Natural killer cell treated with Interleukin-12 subunit alpha and Interleukin-12 subunit beta and Interleukin-15 and Interleukin-18, amount 100 ng/mL, for 72 hours (primary cell): ENCODE data around the gene SLC6A4. TPM values are rescaled to one million over a fixed set of nuclear protein-coding genes. Genes with fewer than 3 reads are reported as not detected.
"Not testable (repeated sequence)": the region's sequence is repeated elsewhere in the genome, so short reads cannot be mapped to it uniquely, and the experiment has no call there.

Experiments used
- ATAC-seq, 2 donors: fragments of 150-1000 bp; cut with Tn5 transposase in 1 of 2; sonication (Bioruptor Pico), chemical (Tn5 transposase) in 1 of 2; 2 replicates each; pipeline ENCODE4 v1.10.0; 2021
- DNase-seq: peaks from one replicate; pipeline ENCODE4 v3.0.0; 2022; ENCODE audit warnings: low spot score
- H3K27ac Mint-ChIP-seq, 2 donors: 1 replicate in 1 of 2; 2 replicates in 1 of 2; pipeline ENCODE4 v1.8.0; 2022; ENCODE audit warnings: mixed read lengths in 2 of 2, mild to moderate bottlenecking in 1 of 2, moderate library complexity in 1 of 2
- H3K27me3 Mint-ChIP-seq, 2 donors: 1 replicate in 1 of 2; 2 replicates in 1 of 2; pipeline ENCODE4 v1.8.0; 2022; ENCODE audit warnings: mixed read lengths in 2 of 2
- H3K36me3 Mint-ChIP-seq: one replicate; pipeline ENCODE4 v1.8.0; 2022; ENCODE audit warnings: mixed read lengths
- H3K4me1 Mint-ChIP-seq, 2 donors: 1 replicate in 1 of 2; 2 replicates in 1 of 2; pipeline ENCODE4 v1.8.0; 2022; ENCODE audit warnings: low read depth in 2 of 2, mixed read lengths in 2 of 2, mild to moderate bottlenecking in 1 of 2
- H3K4me3 Mint-ChIP-seq: one replicate; pipeline ENCODE4 v1.8.0; 2022; ENCODE audit warnings: mixed read lengths
- H3K9me3 Mint-ChIP-seq: 2 replicates; pipeline ENCODE4 v1.8.0; 2022; ENCODE audit warnings: mixed read lengths
- total RNA-seq, 2 donors: library from RNA; stranded (reverse); gene quantifications; one replicate each; pipeline ENCODE4 v1.2.3, GENCODE V29; 2022

Gene SLC6A4
- total RNA-seq, 2 donors from 2014 or later = 0.12 TPM; not detected in 1

DNA sequence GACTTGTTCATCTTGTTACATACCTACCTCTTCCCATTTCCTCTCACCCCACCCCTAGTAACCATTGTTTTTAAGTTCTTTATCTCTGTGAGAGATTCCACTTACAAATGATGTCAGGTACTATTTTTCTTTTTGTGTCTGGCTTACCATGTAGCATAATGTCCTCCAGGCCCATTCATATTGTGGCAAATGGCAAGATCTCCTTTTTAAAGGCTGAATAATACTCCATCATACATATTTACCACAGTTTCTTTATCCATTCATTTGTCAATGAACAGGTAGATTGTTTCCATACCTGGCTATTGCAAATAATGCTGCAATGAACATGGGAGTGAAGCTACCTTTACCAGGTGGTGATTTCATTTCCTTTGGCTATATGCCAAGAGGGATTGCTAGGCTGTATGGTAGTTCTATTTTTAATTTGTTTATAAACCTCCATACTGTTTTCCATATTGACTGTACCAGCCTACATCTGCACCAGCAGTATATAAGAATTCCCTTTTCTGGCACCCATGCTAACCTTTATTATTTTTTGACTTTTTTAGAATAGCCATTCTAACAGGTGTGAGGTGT lies 65.0 kb downstream of the SLC6A4 start:
- Mint-ChIP-seq H3K27ac (no peak overlapping the region), H3K36me3 (peaks cover 4% of the 10 kb centered on the region), H3K4me1 (peaks cover 20 to 32% of the 10 kb centered on the region in 2 donors), H3K9me3 (no peaks in the 10 kb centered on the region), H3K4me3 (no peak overlapping the region), H3K27me3 (no peaks in the 10 kb centered on the region)
- DNase-seq (no peak), ATAC-seq (no peak)

DNA sequence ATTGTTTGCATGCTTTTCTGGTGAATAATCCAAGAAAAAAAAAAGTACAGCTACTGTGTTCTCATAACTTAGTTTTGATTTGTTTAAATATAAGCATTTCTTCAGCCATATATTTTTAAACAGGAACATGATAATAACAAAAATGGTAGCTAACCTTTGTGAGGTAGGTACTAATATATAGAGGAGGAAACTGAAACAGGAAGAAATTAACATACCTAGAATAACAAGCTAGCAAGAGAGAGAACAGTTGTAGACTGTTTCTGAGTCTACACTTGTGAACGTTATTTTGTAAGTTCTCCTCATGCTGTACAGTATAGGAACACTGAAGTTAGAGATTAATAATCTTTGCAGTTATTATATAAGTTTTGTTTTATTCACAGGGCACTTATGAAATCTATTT lies 69.5 kb downstream of the SLC6A4 start:
- H3K4me3 Mint-ChIP-seq = no peak overlapping the region
- ATAC-seq (no peak), DNase-seq (no peak)
- no peaks in the 10 kb centered on the region for H3K27me3 Mint-ChIP-seq
- H3K36me3 Mint-ChIP-seq = peaks cover 4% of the 10 kb centered on the region
- no peak overlapping the region for H3K27ac Mint-ChIP-seq
- no peaks in the 10 kb centered on the region for H3K9me3 Mint-ChIP-seq
- peaks cover 2 to 15% of the 10 kb centered on the region in 2 donors for H3K4me1 Mint-ChIP-seq

DNA sequence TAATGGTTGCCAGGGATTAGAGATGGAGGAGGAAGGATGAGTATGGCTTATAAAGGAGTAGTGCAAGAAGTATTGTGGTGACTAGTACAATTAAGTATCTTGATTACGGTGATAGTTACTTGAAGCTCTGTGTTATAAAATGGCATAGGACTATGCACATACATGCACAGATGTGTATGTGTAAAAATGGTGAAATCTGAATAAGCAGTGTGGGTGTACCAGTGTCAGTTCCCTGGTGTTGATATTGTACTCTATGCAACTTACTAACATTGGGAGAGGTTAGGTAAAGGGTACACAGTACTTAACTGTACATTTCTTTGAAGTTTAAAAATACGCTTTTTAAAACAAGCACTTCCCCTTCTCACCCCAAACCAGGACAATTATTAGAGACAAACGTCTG lies 70.3 kb downstream of the SLC6A4 start:
- Mint-ChIP-seq H3K27me3 (no peaks in the 10 kb centered on the region), H3K9me3 (no peaks in the 10 kb centered on the region), H3K4me3 (no peak overlapping the region), H3K27ac (no peak overlapping the region), H3K36me3 (peaks cover 9% of the 10 kb centered on the region), H3K4me1 (peaks cover 0 to 15% of the 10 kb centered on the region in 2 donors)
- ATAC-seq (no peak), DNase-seq (no peak)

DNA sequence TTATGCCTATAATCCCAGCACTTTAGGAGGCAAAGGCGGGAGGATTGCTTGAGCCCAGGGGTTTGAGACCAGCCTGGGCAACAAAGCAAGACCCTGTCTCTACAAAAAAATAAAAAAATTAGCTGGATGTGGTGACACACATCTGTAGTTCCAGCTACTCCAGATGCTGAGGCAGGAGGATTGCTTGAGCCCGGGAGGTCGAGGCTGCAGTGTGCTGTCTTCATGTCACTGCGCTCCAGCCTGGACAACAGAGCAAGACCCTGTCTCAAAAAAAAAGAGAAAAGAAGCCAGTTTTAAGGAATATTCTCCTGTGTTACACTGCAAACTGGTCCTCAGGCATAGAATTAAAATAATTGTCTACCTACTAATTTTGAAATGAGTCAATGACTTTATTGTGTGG lies 71.0 kb downstream of the SLC6A4 start:
- ATAC-seq = no peak
- Mint-ChIP-seq H3K36me3 (peaks cover 10% of the 10 kb centered on the region), H3K9me3 (no peaks in the 10 kb centered on the region), H3K4me1 (peaks cover 0 to 18% of the 10 kb centered on the region in 2 donors), H3K27me3 (no peaks in the 10 kb centered on the region), H3K4me3 (no peak overlapping the region), H3K27ac (no peak overlapping the region)
- no peak for DNase-seq

DNA sequence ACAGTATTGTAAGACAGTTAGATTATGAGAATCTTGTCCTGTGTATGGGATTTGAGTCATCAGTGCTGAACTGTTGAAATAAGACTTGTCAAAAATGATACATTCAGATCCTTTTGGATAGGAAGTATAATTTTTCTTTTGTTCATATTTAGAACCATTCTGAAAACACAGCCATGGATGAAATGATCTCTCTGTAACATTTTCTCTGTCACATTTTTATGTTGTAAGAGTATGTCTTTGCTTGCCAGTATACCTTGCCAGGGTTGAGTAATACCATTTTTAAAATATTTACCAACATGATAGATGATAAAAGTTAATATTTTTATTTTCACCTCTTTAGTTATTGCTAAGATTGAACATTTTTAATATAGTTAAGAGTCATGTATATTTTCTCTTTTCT lies 73.9 kb downstream of the SLC6A4 start:
- DNase-seq (no peak), ATAC-seq (no peak)
- H3K36me3 Mint-ChIP-seq = peaks cover 17% of the 10 kb centered on the region
- H3K4me3 Mint-ChIP-seq = no peak overlapping the region
- H3K9me3 Mint-ChIP-seq = no peaks in the 10 kb centered on the region
- peaks cover 24 to 30% of the 10 kb centered on the region in 2 donors for H3K4me1 Mint-ChIP-seq
- H3K27ac Mint-ChIP-seq = no peak overlapping the region
- no peaks in the 10 kb centered on the region for H3K27me3 Mint-ChIP-seq

DNA sequence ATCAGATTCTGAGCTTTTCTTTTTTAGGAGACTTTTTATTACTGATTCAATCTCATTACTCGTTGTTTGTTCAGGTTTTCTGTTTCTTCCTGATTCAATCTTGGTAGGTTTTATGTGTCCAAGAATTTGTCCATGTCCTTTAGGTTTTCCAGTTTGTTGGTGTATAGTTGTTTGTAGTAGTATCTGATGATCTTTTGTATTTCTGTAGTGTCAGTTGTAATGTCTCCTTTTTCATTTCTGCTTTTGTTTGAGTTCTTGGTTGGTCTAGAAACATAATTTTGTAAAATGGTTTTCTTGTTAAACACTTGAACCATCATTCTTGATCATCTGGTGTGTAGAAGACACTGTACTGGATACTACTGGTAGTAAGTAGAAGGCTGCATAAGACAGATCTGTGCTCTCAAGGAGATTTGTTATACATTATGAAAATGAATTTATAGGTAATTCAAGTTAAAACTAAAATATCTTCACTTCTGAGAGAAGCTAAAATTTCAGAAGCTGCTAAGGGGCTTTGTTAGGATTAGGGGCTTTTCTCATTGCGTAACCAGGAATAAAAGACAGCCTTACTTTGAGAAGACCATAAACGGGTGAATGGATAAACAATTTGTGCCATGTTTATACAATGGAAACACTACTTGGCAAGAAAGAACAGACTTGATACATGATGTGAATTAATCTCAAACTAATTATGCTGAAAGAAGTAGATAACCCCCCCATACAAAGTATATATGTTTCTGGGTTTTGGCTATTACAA lies 74.9 kb downstream of the SLC6A4 start:
- DNase-seq (no peak), ATAC-seq (no peak)
- H3K9me3 Mint-ChIP-seq = no peaks in the 10 kb centered on the region
- H3K27ac Mint-ChIP-seq = no peak overlapping the region
- peaks cover 17% of the 10 kb centered on the region for H3K36me3 Mint-ChIP-seq
- no peaks in the 10 kb centered on the region for H3K27me3 Mint-ChIP-seq
- H3K4me3 Mint-ChIP-seq = no peak overlapping the region
- H3K4me1 Mint-ChIP-seq = peaks cover 24 to 33% of the 10 kb centered on the region in 2 donors

DNA sequence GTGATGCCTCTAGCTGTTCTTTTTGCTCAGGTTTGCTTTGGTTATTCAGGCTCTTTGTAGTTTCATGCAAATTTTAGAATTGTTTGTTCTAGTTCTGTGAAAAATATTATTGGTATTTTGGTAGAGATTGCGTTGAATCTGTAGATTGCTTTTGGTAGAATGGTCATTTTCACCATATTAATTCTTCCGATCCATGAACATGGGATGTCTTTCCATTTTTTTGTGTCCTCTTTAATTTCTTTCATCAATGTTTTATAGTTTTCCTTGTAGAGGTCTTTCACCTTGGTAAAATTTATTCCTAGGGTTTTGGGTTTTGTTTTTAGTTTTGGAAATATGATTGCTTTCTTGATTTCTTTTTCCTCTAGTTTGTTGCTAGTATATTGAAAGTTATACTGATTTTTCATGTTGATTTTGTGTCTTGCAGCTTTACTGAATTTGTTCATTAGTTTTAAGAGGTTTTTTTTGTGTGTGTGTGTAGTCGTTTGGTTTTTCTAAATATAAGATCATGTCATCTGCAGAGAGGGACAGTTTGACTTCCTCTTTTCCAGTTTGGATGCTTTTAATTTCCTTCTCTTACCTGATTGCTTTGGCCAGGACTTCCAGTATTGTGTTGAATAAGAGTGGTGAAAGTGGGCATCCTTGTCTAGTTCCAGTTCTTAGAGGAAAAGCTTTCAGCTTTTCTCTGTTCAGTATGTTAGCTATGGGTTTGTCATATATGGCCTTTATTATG lies 76.4 kb downstream of the SLC6A4 start:
- H3K4me3 Mint-ChIP-seq = no peak overlapping the region

DNA sequence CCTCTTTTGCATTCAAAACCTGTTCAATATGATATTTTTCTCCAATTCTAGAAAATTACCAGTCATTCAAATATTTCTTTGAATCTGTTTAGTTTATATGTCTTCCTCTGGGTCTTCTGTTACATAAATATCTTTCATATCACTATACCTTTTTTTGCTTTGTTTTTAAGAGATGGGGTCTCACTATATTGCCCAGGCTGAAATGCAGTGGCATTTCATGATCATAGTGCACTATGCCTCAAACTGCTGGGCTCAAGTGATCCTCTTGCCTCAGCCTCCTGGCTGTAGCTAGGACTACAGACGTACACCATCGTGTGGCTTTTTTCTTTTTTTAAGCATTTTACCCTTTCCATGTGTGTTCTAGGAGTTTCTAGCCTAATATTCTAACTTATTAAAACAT lies 80.1 kb downstream of the SLC6A4 start:
- Mint-ChIP-seq H3K27ac (no peak overlapping the region), H3K4me1 (peaks cover 33% of the 10 kb centered on the region in 2 donors), H3K36me3 (peaks cover 14% of the 10 kb centered on the region), H3K27me3 (no peaks in the 10 kb centered on the region), H3K4me3 (no peak overlapping the region), H3K9me3 (no peaks in the 10 kb centered on the region)
- no peak for ATAC-seq
- no peak for DNase-seq

More for the DNA sequence above, 76.4 kb downstream of the SLC6A4 start:
- Mint-ChIP-seq H3K9me3 (no peaks in the 10 kb centered on the region), H3K36me3 (peaks cover 16% of the 10 kb centered on the region), H3K27ac (no peak overlapping the region), H3K4me1 (peaks cover 24 to 29% of the 10 kb centered on the region in 2 donors), H3K27me3 (no peaks in the 10 kb centered on the region)
- DNase-seq = no peak
- ATAC-seq = no peak

DNA sequence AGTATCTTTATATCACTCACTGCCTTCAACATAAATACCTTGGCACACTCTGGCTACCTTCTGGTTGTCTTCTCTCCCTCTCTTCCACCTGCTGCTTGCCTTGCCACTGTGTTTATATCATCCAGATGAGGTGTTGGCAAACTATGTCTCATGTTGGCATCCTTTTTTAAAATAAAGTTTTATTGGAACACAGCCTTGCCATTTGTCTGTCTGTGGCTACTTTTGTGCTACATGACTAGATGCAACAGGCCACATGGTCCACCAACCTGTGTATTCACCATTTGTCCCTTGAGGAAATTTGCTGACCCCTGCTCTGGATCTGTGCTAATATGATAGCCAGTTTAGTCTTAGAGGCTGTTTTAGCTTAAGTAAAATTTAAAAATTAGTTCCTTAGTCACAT lies 82.0 kb downstream of the SLC6A4 start:
- Mint-ChIP-seq H3K27ac (peak overlapping the region in 1 of 2 donors; percentile 45), H3K27me3 (no peaks in the 10 kb centered on the region), H3K4me3 (no peak overlapping the region), H3K36me3 (peaks cover 4% of the 10 kb centered on the region), H3K9me3 (no peaks in the 10 kb centered on the region), H3K4me1 (peaks cover 24 to 32% of the 10 kb centered on the region in 2 donors)
- ATAC-seq (no peak), DNase-seq (no peak)

DNA sequence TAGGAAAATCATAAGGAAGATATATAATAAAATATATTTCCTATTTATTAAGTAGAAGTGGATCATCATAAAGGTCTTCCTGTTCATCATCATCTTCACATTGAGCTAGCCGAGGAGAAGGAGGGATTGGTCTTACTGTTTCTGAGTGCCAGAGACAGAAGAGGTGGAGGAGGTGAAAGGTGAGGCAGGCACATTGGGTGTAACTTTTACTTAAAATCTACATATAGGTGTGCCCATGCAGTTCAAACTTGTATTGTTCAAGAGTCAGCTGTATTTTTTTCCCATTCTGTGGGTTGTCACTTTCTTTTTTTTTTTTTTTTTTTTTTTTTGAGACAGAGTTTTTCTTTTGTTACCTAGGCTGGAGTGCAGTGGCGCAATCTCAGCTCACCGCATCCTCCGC lies 84.0 kb downstream of the SLC6A4 start:
- no peak for ATAC-seq
- H3K27me3 Mint-ChIP-seq = no peaks in the 10 kb centered on the region
- H3K4me3 Mint-ChIP-seq = no peak overlapping the region
- H3K36me3 Mint-ChIP-seq = peaks cover 4% of the 10 kb centered on the region
- no peaks in the 10 kb centered on the region for H3K9me3 Mint-ChIP-seq
- H3K4me1 Mint-ChIP-seq = peaks cover 21 to 26% of the 10 kb centered on the region in 2 donors
- no peak overlapping the region for H3K27ac Mint-ChIP-seq
- DNase-seq = no peak

DNA sequence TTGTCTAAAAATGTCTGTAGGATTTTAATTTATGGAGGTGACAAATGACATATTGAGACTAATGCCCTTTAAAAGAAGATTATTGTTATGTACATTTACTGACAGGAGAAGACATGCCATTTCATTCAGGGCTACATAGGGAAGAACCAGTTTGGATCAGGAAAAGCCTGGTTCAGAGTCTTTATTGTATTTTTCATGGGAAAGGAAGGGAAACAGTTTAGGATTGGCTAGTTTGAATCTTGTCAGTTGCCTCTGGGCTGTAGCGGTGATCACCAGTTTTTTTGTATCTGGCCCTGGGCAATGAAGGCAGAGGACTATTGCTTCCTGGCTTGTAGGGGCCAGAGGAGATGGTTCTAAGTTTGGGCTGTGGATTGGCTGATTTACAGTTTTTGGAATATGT lies 87.1 kb downstream of the SLC6A4 start:
- no peak overlapping the region for H3K27ac Mint-ChIP-seq
- H3K36me3 Mint-ChIP-seq = peaks cover under 1% of the 10 kb centered on the region
- H3K27me3 Mint-ChIP-seq = no peaks in the 10 kb centered on the region
- H3K4me1 Mint-ChIP-seq = peaks cover 18 to 21% of the 10 kb centered on the region in 2 donors
- H3K9me3 Mint-ChIP-seq = no peaks in the 10 kb centered on the region
- ATAC-seq (no peak), DNase-seq (no peak)
- no peak overlapping the region for H3K4me3 Mint-ChIP-seq

DNA sequence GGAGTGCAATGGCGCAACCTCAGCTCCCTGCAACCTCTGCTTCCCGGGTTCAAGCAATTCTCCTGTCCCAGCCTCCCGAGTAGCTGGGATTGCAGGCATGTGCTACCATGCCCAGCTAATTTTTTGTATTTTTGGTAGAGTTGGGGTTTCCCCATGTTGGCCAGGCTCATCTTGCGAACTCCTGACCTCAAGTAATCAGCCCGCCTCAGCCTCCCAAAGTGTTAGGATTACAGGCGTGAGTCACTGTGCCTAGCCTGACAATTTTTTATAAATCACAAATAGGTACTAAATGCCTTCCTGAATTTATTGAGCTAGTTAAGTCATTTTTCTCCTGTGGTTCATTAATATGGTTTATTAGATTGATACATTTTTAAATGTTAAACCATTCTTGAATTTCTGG lies 87.6 kb downstream of the SLC6A4 start:
- peak; percentile 69 for DNase-seq
- H3K36me3 Mint-ChIP-seq, H3K9me3 Mint-ChIP-seq, H3K27ac Mint-ChIP-seq, H3K27me3 Mint-ChIP-seq, H3K4me3 Mint-ChIP-seq: not testable (repeated sequence)
- H3K4me1 Mint-ChIP-seq = peaks cover 17 to 18% of the 10 kb centered on the region in 2 donors
- peak; percentile 65 to 66 for ATAC-seq
